Keratinocyte (primary cell): ENCODE data around the gene MYH13.

ENCODE experiments used
- EZH2 ChIP-seq: IDR thresholded peaks from one replicate; pipeline ENCODE4 v1.6.1; 2012; ENCODE audit warnings: inconsistent platforms, mild to moderate bottlenecking, low read length, moderate library complexity
- TF ChIP-seq, protein P1 (sequence below), 3 experiments: IDR thresholded peaks in 1 of 3; conservative IDR thresholded peaks in 1 of 3; optimal IDR thresholded peaks in 1 of 3; 2 replicates in 2 of 3; 3 replicates in 1 of 3; pipeline versions ENCODE3 to v1.5.1; 2011; ENCODE audit warnings: low read length in 3 of 3, mild to moderate bottlenecking in 3 of 3, moderate library complexity in 2 of 3, control low read depth in 1 of 3, inconsistent platforms in 1 of 3; ENCODE audit not compliant: insufficient read depth in 2 of 3; ENCODE audit errors: extremely low read depth in 1 of 3

DNA sequence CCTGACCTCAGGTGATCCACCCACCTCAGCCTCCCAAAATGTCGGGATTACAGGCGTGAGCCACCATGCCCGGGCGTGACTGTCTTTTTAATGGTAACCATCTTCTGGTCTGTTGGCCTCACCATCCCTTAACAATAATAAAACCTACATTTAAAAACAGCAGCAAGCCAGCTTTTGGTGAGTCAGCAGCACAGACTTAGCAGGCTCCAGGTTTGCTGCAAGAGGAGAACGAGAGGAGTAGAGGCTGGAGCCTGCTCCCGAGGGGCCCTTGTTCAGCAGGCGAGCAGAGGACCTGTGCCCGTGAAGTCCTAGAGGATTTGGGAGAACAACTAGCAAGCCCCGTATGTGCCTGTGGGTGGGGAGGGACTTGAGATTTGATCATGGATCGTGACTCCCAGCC, 35.7 kb downstream of the MYH13 start:
- TF ChIP-seq, protein P1, sequence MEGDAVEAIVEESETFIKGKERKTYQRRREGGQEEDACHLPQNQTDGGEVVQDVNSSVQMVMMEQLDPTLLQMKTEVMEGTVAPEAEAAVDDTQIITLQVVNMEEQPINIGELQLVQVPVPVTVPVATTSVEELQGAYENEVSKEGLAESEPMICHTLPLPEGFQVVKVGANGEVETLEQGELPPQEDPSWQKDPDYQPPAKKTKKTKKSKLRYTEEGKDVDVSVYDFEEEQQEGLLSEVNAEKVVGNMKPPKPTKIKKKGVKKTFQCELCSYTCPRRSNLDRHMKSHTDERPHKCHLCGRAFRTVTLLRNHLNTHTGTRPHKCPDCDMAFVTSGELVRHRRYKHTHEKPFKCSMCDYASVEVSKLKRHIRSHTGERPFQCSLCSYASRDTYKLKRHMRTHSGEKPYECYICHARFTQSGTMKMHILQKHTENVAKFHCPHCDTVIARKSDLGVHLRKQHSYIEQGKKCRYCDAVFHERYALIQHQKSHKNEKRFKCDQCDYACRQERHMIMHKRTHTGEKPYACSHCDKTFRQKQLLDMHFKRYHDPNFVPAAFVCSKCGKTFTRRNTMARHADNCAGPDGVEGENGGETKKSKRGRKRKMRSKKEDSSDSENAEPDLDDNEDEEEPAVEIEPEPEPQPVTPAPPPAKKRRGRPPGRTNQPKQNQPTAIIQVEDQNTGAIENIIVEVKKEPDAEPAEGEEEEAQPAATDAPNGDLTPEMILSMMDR (optimal IDR thresholded peaks at IDR 0.05 in 1 of 3, IDR thresholded peaks at IDR 0.05 in 1 of 3, conservative IDR thresholded peaks at IDR 0.05 in 1 of 3; ENCODE audit: extremely low read depth in 1 of 3, insufficient read depth in 2 of 3, low read length in 3 of 3), result no peak
- TF ChIP-seq EZH2, result no peak
